Glomerular visceral epithelial cell (primary cell): ENCODE results near the gene FAM20C.
A peak's percentile ranks its signal among the peaks of the same experiment; 100 is the strongest.

Experiments used
- DNase-seq: peaks from one replicate; pipeline ENCODE4 v3.0.0-alpha.2; 2016; ENCODE audit errors: extremely low spot score

Gene FAM20C

DNA sequence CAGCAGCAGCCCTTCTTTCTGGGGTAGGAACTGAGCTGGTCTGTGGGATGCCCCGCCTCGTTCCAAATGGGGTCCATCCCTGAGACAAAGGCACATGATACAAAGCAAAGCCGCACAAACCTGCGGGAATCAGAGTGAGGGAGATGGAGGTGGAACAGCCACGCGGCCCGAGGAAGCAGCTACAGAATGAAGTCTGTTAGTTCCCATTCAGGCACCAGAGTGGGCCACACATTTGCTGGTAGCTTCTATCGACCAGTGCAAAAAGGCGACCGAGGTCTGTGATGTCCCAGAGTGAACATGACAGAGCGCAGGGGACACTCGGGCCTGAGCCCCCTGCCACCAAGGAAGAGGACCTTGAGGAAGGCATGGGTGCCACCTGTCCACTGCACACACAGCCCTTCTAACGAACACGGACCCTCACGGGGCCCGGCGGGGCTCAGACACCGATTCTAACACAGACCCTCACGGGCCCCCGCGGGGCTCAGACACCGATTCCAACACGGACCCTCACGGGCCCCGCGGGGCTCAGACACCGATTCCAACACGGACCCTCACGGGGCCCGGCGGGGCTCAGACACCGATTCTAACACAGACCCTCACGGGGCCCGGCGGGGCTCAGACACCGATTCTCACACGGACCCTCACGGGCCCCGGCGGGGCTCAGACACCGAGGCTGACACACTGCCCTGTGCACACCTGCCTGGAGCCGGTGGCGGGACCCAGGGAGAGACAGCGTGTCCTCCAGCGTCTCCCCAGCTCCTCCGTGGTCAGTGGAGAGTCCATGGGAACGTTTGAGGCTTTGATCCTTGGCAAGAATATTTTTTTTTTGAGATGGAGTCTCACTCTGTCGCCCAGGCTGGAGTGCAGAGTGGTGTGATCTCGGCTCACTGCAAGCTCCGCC is 32.8 kb upstream of the FAM20C start:
- DNase-seq = peak; percentile 15

GRCh38 chr7:160958-161725 is 31.2 kb upstream of the FAM20C start:
- no peak for DNase-seq

GRCh38 chr7:162632-163297 is 29.6 kb upstream of the FAM20C start:
- DNase-seq = peak; percentile 33

- DNase-seq = no peak
Measured at GRCh38 chr7:163298-163695, 29.1 kb upstream of the FAM20C start.

- no peak for DNase-seq
Measured at GRCh38 chr7:163971-164881, 28.1 kb upstream of the FAM20C start.

- DNase-seq = no peak
Measured at GRCh38 chr7:164882-165660, 27.3 kb upstream of the FAM20C start.

- no peak for DNase-seq
Measured at GRCh38 chr7:165661-166337, 26.6 kb upstream of the FAM20C start.

DNA sequence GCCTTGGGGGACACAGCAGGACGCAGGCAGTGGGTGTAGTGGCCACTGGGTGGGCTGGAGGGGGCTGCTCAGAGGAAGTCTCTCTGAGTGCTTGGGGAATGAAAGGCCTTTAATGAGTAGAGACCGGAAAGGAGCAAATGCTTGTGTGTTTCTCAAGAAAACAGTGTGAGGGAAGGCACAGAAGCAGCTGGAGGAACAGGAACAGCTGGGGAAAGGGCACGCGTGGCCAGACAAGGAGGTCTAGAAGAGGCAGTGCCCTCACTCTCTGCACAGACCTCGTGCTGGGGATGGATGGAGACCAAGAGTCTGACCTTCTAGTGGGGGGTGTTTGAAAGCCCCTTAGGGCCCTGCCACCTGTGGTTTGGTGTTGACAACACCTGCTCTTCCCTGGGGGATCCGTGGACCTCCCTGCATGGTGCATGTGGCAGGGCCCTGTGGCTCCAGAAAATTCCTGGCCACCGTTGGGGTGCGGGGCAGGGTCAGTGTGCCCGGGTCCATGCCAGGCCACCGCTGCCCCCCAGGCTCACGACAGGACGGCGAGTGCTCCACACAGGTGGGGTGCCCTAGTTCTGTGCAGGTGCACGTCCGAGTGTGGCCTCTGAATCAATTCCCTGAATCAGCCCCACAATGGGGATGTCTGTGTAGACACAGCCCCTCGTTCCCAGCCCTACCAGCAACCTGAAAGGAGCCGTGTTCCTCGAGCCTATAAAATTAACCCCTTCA is 25.9 kb upstream of the FAM20C start:
- no peak for DNase-seq

DNA sequence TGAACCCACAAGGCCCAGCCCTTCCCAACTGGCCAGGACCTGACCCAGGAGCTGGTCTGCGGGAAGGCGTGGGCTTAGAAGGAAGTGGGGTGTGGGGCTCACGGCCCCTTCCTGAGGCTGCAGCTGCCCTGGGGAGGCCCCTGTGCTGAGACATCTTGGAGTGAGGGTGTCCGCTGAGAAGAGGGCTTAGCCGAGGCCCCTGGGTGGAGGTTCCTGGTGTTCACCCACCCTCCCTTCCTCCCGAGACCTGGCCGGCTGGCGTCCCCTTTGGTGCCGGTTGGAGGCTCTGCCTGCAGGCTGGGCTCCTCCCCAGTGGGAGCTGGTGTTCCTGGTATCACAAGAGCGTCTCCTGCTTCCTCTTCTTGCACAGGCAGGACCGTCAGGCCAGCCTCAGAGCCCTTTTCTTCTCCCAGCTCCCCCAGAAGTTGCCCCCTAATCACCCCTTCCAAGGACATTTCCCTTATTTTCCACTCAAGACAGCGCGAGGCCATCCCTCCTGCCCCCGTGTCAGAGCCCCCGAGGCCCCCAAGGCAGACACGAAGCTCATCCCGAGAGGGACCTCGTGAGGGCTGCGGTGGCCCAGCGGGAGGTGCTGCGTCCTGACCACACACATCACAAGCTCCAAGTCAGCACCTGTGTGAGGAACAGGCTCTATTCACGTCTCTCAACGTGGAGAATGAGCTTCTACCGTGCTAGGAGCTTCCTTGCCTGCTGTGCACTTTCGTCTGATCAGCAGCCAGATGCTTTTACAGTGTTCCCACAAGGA is 25.1 kb upstream of the FAM20C start:
- no peak for DNase-seq

GRCh38 chr7:167976-168791 is 24.2 kb upstream of the FAM20C start:
- no peak for DNase-seq

DNA sequence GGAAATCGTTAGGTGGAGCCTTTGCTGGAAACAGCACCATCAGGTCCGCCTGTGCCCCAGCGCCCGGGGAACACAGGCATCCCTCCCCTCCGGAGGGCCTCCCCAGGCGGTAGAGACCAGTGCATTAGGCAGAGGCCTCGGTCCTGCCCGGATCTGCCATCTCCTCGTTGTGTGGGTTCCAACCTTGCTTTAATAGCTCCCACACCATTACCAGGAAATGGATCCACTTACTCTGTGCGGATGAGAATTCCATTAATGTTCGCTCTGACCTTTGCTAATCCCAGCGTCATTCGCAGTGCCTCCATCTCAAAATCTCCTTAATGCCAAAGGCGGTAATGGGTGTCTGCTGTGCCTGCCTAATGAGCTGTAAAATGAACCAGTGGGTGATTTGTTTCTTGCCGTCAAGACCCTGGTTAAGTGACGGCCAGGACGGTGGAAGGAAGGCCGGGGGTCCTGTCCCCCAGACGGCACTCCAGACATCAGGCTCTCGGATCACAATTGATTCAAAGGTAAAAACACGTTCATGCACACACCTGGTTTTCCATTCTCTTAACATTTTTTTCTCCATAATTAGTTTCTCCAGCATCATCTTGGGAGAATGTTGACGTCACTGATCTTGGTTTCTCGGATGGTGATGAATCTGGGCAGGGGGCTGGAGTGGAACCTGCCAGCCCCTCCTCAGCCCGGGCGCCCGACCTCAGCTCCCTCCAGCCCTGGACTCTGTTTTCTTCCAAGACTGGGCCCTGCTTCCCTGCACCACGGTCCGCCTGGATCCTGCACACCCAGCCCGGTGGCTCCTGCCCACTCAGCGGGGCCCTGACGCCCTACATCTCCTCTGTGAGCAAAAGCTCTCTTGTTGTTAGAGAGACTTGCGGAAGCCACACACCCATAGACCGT is 22.8 kb upstream of the FAM20C start:
- DNase-seq = no peak

DNA sequence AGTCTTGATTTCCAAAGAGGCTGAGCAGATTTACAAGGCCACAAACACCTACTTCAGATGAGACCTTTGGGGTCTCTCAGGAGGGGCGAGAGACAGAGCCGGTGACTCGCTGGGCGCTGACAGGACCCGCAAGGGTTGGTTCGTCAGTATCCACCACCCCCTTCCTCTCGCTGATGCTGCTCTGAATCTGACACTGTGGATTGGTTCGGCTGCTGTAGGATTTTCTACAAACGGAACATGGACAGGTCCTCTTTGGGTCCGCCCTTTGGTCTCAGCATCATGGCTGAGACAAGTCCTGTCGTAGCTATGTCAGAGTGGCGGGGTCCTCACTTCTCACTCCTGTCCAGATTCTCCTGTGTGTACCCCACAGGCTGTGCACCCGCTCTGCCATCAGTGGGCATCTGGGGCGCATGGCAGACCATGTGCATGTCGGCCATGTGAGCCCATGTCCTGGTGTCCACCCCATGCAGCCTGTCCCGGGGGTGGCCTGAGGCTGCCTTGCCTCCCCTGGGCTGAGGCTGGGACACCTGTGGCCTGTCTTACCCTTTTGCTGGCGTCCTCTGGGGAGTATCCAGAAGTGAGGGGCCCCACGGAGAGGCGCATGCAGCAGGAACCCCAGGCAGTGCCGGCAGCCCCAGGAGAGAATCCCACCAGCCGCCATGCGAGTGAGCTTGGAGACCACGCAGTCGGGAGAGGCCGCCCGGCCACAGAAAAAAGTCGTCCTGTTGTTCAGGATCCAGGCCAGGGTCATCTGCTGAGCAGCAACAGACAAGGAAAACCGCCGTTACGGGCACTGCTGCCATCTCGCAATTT is 21.6 kb upstream of the FAM20C start:
- DNase-seq = no peak

DNA sequence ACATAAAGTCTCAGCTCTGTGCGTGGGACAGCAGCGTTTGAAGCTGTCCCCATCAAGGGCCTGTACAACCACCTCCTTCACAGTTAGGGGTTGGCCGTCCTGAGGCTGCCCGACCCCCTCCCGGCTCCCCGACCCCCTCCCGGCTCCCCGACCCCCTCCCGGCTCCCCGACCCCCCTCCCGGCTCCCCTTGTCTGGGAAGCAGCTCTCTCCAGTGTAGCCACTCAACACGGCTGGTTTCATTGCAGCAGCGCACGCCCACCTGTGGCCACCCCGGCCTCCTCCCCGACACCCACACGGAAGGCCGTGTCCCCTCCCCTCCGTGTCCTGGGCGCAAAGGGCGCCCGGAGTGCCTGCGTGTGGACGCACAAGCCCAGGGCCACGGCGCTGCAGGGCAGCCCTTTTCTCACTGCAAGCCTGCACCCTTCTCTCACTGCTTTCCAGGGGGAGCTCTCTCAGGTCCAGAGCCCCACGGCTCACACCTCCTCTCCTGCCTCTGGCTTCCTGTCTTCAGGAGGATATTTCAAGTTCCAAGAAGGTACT is 20.9 kb upstream of the FAM20C start:
- no peak for DNase-seq

GRCh38 chr7:171912-172515 is 20.4 kb upstream of the FAM20C start:
- DNase-seq = no peak
